Upper lobe of right lung (tissue), 1 donor: ENCODE measurements around the gene PPT2. TPM values are rescaled to one million over a fixed set of nuclear protein-coding genes. Genes with fewer than 3 reads are reported as not detected.
"Not testable (repeated sequence)": the region's sequence is repeated elsewhere in the genome, so short reads cannot be mapped to it uniquely, and the experiment has no call there.

Source experiments
- ATAC-seq: fragments of 200-7000 bp; cut with Tn5 transposase; one replicate; pipeline ENCODE4 v1.9.1; 2020; ENCODE audit warnings: mild to moderate bottlenecking, moderate library complexity
- DNase-seq: peaks from one replicate; pipeline ENCODE4 v3.0.0-alpha.2; 2020
- H3K27ac ChIP-seq: fragments of 200-600 bp; one replicate; pipeline ENCODE4 v1.8.0; 2022
- H3K27me3 ChIP-seq: fragments of 200-600 bp; one replicate; pipeline ENCODE4 v1.8.0; 2022; ENCODE audit warnings: mild to moderate bottlenecking
- H3K36me3 ChIP-seq: fragments of 200-600 bp; one replicate; pipeline ENCODE4 v1.8.0; 2022
- H3K4me1 ChIP-seq: fragments of 200-600 bp; one replicate; pipeline ENCODE4 v1.8.0; 2022
- H3K4me3 ChIP-seq: fragments of 200-600 bp; one replicate; pipeline ENCODE4 v1.8.0; 2022; ENCODE audit warnings: mild to moderate bottlenecking
- H3K9me3 ChIP-seq: fragments of 200-600 bp; one replicate; pipeline ENCODE4 v1.8.0; 2022
- CTCF ChIP-seq: fragments of 200-600 bp; IDR thresholded peaks from one replicate; pipeline ENCODE4 v1.8.0; 2022; ENCODE audit warnings: antibody characterized with exemption
- intact Hi-C: fragments of 100-400 bp; cut with DNase I; formaldehyde crosslinking; loops from one replicate; pipeline ENCODE4 v1.11.0; 2022
- total RNA-seq: library from RNA; stranded (reverse); fragmentation: NEBNext Ultra II Directional; extraction: Animal tissue kit (Norgen Biotek cat#: 25700); gene quantifications from one replicate; pipeline ENCODE4 v1.2.1, GENCODE V29; 2021
- donor health status: DM: no; HTN: yes; CAD: no; lungs with severe emphysema.

PPT2 gene
- total RNA-seq, 1 donor from 2014 or later = 19.2 TPM

GRCh38 chr6:32133786-32134185 is 20.2 kb upstream of the PPT2 start:
- DNase-seq = no peak
- intact Hi-C loops = no loop called here
- Histone ChIP-seq H3K4me1 (peaks cover 9% of the 10 kb centered on the region), H3K4me3 (no peak overlapping the region), H3K9me3 (no peaks in the 10 kb centered on the region), H3K27ac (no peak overlapping the region), H3K27me3 (no peaks in the 10 kb centered on the region), H3K36me3 (no peaks in the 10 kb centered on the region)
- ATAC-seq = no peak
- TF ChIP-seq CTCF = no peak

GRCh38 chr6:32137454-32137853 is 16.5 kb upstream of the PPT2 start:
- H3K27ac ChIP-seq = no peak overlapping the region
- no peak for TF ChIP-seq CTCF
- no peak overlapping the region for H3K4me3 ChIP-seq
- intact Hi-C loops = no loop called here
- no peak for DNase-seq
- no peaks in the 10 kb centered on the region for H3K36me3 ChIP-seq
- no peaks in the 10 kb centered on the region for H3K4me1 ChIP-seq
- H3K9me3 ChIP-seq = no peaks in the 10 kb centered on the region
- no peak for ATAC-seq
- peaks cover 3% of the 10 kb centered on the region for H3K27me3 ChIP-seq

GRCh38 chr6:32139590-32139989 is 14.4 kb upstream of the PPT2 start:
- no peaks in the 10 kb centered on the region for H3K36me3 ChIP-seq

GRCh38 chr6:32140420-32141046 is 13.4 kb upstream of the PPT2 start:
- ATAC-seq (no peak), DNase-seq (no peak)
- intact Hi-C loops = no loop called here
- Histone ChIP-seq H3K4me3 (no peak overlapping the region), H3K36me3 (no peaks in the 10 kb centered on the region), H3K4me1 (no peaks in the 10 kb centered on the region), H3K27ac (no peak overlapping the region), H3K27me3 (peaks cover 3% of the 10 kb centered on the region), H3K9me3 (no peaks in the 10 kb centered on the region)
- no peak for TF ChIP-seq CTCF

More at GRCh38 chr6:32139590-32139989, 14.4 kb upstream of the PPT2 start:
- DNase-seq = no peak
- H3K4me1 ChIP-seq = no peaks in the 10 kb centered on the region
- TF ChIP-seq CTCF = no peak
- H3K27ac ChIP-seq = no peak overlapping the region
- intact Hi-C loops = no loop called here
- no peak for ATAC-seq
- no peaks in the 10 kb centered on the region for H3K9me3 ChIP-seq
- no peak overlapping the region for H3K4me3 ChIP-seq
- H3K27me3 ChIP-seq = peaks cover 3% of the 10 kb centered on the region

- peaks cover 17% of the 10 kb centered on the region for H3K27me3 ChIP-seq
- H3K27ac ChIP-seq, intact Hi-C loops, H3K36me3 ChIP-seq, H3K9me3 ChIP-seq, ATAC-seq, H3K4me1 ChIP-seq, H3K4me3 ChIP-seq, DNase-seq: not testable (repeated sequence)
Observed at GRCh38 chr6:32144238-32144637, 9.7 kb upstream of the PPT2 start.

- peaks cover 27% of the 10 kb centered on the region for H3K27me3 ChIP-seq
- H3K27ac ChIP-seq = no peak overlapping the region
- intact Hi-C loops = no loop called here
- no peak overlapping the region for H3K4me3 ChIP-seq
- no peaks in the 10 kb centered on the region for H3K9me3 ChIP-seq
- ATAC-seq = no peak
- no peaks in the 10 kb centered on the region for H3K4me1 ChIP-seq
- no peak for TF ChIP-seq CTCF
- DNase-seq = no peak
- H3K36me3 ChIP-seq = no peaks in the 10 kb centered on the region
Observed at GRCh38 chr6:32146287-32146686, 7.7 kb upstream of the PPT2 start.
